ENCODE measurements around the gene BCDIN3D. TPM values are rescaled to one million over a fixed set of nuclear protein-coding genes. Genes with fewer than 3 reads are reported as not detected.

BCDIN3D gene
- total RNA-seq, 1 experiment from 2014 or later: 3.3 TPM

- peaks cover 2% of the 10 kb centered on the region for H3K4me1 ChIP-seq (ENCODE audit: insufficient read depth, low read length)
- DNase-seq: peak; percentile 90
- H3K4ac ChIP-seq (ENCODE audit: low read depth, low read length): no peak overlapping the region
- H3K56ac ChIP-seq (ENCODE audit: insufficient read length, low read depth, low read length): no peak overlapping the region
- TF ChIP-seq CTCF (conservative IDR thresholded peaks at IDR 0.05): no peak
- peaks cover 4% of the 10 kb centered on the region for H3K79me1 ChIP-seq (ENCODE audit: insufficient read depth, low read depth, low read length, poor library complexity, severe bottlenecking)
- no peak overlapping the region for H3T11ph ChIP-seq (ENCODE audit: low read length)
- no peaks in the 10 kb centered on the region for H3K9me3 ChIP-seq (ENCODE audit: control insufficient read depth, low read depth, low read length)
- Mint-ChIP-seq H3K27ac (peak overlapping the region; percentile 89 to 97 (median 90); a peak in 6 of 7 replicates), H3K9me3 (no peaks in the 10 kb centered on the region; a peak in 1 of 5 replicates), H3K4me1 (peaks cover 33 to 45% of the 10 kb centered on the region in 2 experiments), H3K36me3 (ENCODE audit: insufficient read depth in 1 of 3, low read depth in 3 of 3) (peaks cover 6 to 9% (median 6%) of the 10 kb centered on the region in 3 experiments), H3K4me3 (peak overlapping the region; percentile 88 to 98), H3K27me3 (ENCODE audit: low read depth) (no peaks in the 10 kb centered on the region)
- no peaks in the 10 kb centered on the region for H3K27me3 ChIP-seq (ENCODE audit: insufficient read depth, low read length)
- H4K8ac ChIP-seq (replicated peaks; ENCODE audit: insufficient read length, low read depth, low read length): no peak overlapping the region
- no peak overlapping the region for H2BK5ac ChIP-seq (ENCODE audit: insufficient read length, low read length)
- no peak overlapping the region for H2BK12ac ChIP-seq (ENCODE audit: insufficient read length, low read depth, low read length)
- H4K20me1 ChIP-seq (ENCODE audit: control insufficient read depth, insufficient read depth, insufficient read length): no peaks in the 10 kb centered on the region
- H2BK15ac ChIP-seq (ENCODE audit: low read depth, low read length): no peak overlapping the region
- no peak overlapping the region for H2BK120ac ChIP-seq (ENCODE audit: low read depth, low read length, poor library complexity, severe bottlenecking)
- WGBS (ENCODE audit: extremely low coverage, insufficient read length, low lambda C conversion rate): no CpG with 5 or more reads among the region's 38 CpGs
- H3K14ac ChIP-seq (ENCODE audit: insufficient read depth, low read length): peak overlapping the region; percentile 4
- peak overlapping the region; percentile 64 for H3K9ac ChIP-seq (ENCODE audit: extremely low read depth, insufficient read length, low read length)
- peaks cover 2% of the 10 kb centered on the region; the same call in 1 of the 2 replicates for H3K79me2 ChIP-seq (ENCODE audit: insufficient read depth, low read length)
- H3K23ac ChIP-seq (ENCODE audit: insufficient read length, low read depth, low read length): no peak overlapping the region
- peak overlapping the region; percentile 91 for H3K4me2 ChIP-seq (ENCODE audit: insufficient read depth, insufficient read length, low read length)
- H4K91ac ChIP-seq (ENCODE audit: insufficient read length, low read depth, low read length): no peak overlapping the region
- H2AFZ ChIP-seq (ENCODE audit: low read length): no peak overlapping the region
- no peak overlapping the region for H2AK5ac ChIP-seq (ENCODE audit: insufficient read length, low read length)
- H3K23me2 ChIP-seq (ENCODE audit: insufficient read length, low read depth, low read length, poor library complexity, severe bottlenecking): peaks cover 16% of the 10 kb centered on the region
- no peak overlapping the region for H3K18ac ChIP-seq (ENCODE audit: insufficient read length, low read depth, low read length)
- no peak overlapping the region for H3K27ac ChIP-seq (ENCODE audit: insufficient read length, low read depth, low read length)
- no peak overlapping the region for H4K5ac ChIP-seq (ENCODE audit: insufficient read length, low read depth, low read length)
- no peak overlapping the region for H2BK20ac ChIP-seq (ENCODE audit: low read depth, low read length, poor library complexity, severe bottlenecking)
These were observed 15.4 kb downstream of the BCDIN3D start for GRCh38 chr12:49827401-49828099.
